B cell (primary cell): Measurements from ENCODE around the gene FAAH. TPM values are rescaled to one million over a fixed set of nuclear protein-coding genes. Genes with fewer than 3 reads are reported as not detected.

Source experiments
- ATAC-seq: fragments of 200-7000 bp; cut with Tn5 transposase; one replicate; pipeline ENCODE4 v1.10.0; 2021; ENCODE audit warnings: low read depth, mild to moderate bottlenecking, moderate number of reproducible peaks, moderate library complexity
- CTCF ChIA-PET: fragments of 350-600 bp; sonication (Branson Sonifier 250); formaldehyde crosslinking; loops from one replicate; lab custom pipeline; 2021; ENCODE audit warnings: antibody characterized with exemption, inconsistent platforms; lab: Charles Lee
- POLR2A ChIA-PET: fragments of 350-600 bp; sonication (Branson Sonifier 250); formaldehyde crosslinking; loops from one replicate; lab custom pipeline; 2021; ENCODE audit warnings: antibody characterized with exemption; lab: Charles Lee
- DNase-seq: peaks from one replicate; pipeline ENCODE4 v3.0.0; 2013
- H2AFZ ChIP-seq: 2 replicates; pipeline ENCODE4 v1.6.1; 2012; ENCODE audit warnings: mild to moderate bottlenecking, low read depth, low read length; ENCODE audit not compliant: insufficient read depth, poor library complexity, severe bottlenecking
- H3K27ac ChIP-seq, 2 donors: 1 replicate in 1 of 2; 2 replicates in 1 of 2; pipeline ENCODE4 v1.5.1; 2012 to 2013; ENCODE audit warnings: low read length in 2 of 2, mild to moderate bottlenecking in 2 of 2, moderate library complexity in 1 of 2
- H3K27me3 ChIP-seq, 4 experiments: fragments of 200-600 bp in 1 of 4; sonication (generic) in 1 of 4; replicated peaks in 1 of 4; 1 replicate in 2 of 4; 2 replicates in 2 of 4; pipeline versions ENCODE4 v1.6.1 to v1.7.0; 2013 to 2016; ENCODE audit warnings: low read length in 3 of 4, mild to moderate bottlenecking in 2 of 4, mixed read lengths in 1 of 4, moderate library complexity in 1 of 4; ENCODE audit not compliant: insufficient read depth in 4 of 4, control insufficient read depth in 3 of 4; ENCODE audit errors: control extremely low read depth in 1 of 4
- H3K36me3 ChIP-seq, 2 experiments: replicated peaks in 1 of 2; 1 replicate in 1 of 2; 2 replicates in 1 of 2; pipeline versions ENCODE4 v1.6.1 to v1.7.1; 2013; ENCODE audit warnings: low read length in 1 of 2; ENCODE audit not compliant: insufficient read depth in 2 of 2, control insufficient read depth in 1 of 2; ENCODE audit errors: control extremely low read depth in 1 of 2, extremely low read depth in 1 of 2
- H3K4me1 ChIP-seq, 2 donors: fragments of 200-600 bp in 1 of 2; sonication (generic) in 1 of 2; 1 replicate in 1 of 2; 2 replicates in 1 of 2; pipeline versions ENCODE4 v1.5.1 to v1.6.1; 2013 to 2017; ENCODE audit warnings: low read length in 2 of 2; ENCODE audit not compliant: control insufficient read depth in 2 of 2, insufficient read depth in 2 of 2
- H3K4me2 ChIP-seq: replicated peaks from 2 replicates; pipeline ENCODE3; 2012; ENCODE audit warnings: mild to moderate bottlenecking, low read depth, low read length; ENCODE audit not compliant: poor library complexity, severe bottlenecking
- H3K4me3 ChIP-seq, 5 experiments: fragments of 200-600 bp in 1 of 5; sonication (generic) in 1 of 5; 1 replicate in 3 of 5; 2 replicates in 2 of 5; pipeline versions ENCODE4 v1.5.1 to v1.7.0; 2011 to 2016; ENCODE audit warnings: low read length in 4 of 5, mild to moderate bottlenecking in 4 of 5, low read depth in 2 of 5, control low read depth in 1 of 5, moderate library complexity in 1 of 5; ENCODE audit not compliant: insufficient read depth in 1 of 5; ENCODE audit errors: control extremely low read depth in 1 of 5, extremely low read depth in 1 of 5
- H3K79me2 ChIP-seq: fragments of 200-600 bp; sonication (generic); one replicate; pipeline ENCODE4 v1.6.0; 2016; ENCODE audit warnings: low read length; ENCODE audit not compliant: control insufficient read depth, insufficient read depth
- H3K9ac ChIP-seq: fragments of 200-600 bp; sonication (generic); 2 replicates; pipeline ENCODE4 v1.6.1; 2017; ENCODE audit warnings: mild to moderate bottlenecking, low read length, moderate library complexity
- H3K9me3 ChIP-seq, 3 donors: one replicate each; pipeline versions ENCODE4 v1.6.1 to v1.7.1; 2013; ENCODE audit warnings: low read length in 2 of 3; ENCODE audit not compliant: control insufficient read depth in 2 of 3, insufficient read depth in 1 of 3; ENCODE audit errors: control extremely low read depth in 1 of 3
- H4K20me1 ChIP-seq: 2 replicates; pipeline ENCODE4 v1.6.0; 2012; ENCODE audit warnings: mild to moderate bottlenecking, low read length; ENCODE audit not compliant: insufficient read depth, control insufficient read depth, poor library complexity, severe bottlenecking
- H3K27ac Mint-ChIP-seq: one replicate; pipeline ENCODE4 v1.8.0; 2021; ENCODE audit warnings: mixed read lengths
- H3K27me3 Mint-ChIP-seq: one replicate; pipeline ENCODE4 v1.8.0; 2021; ENCODE audit warnings: mixed read lengths
- H3K4me1 Mint-ChIP-seq: one replicate; pipeline ENCODE4 v1.8.0; 2021; ENCODE audit warnings: mixed read lengths
- H3K4me3 Mint-ChIP-seq: one replicate; pipeline ENCODE4 v1.8.0; 2021; ENCODE audit warnings: mixed read lengths
- H3K9me3 Mint-ChIP-seq: one replicate; pipeline ENCODE4 v1.8.0; 2022; ENCODE audit warnings: mixed read lengths; ENCODE audit not compliant: insufficient read depth
- EZH2 ChIP-seq: IDR thresholded peaks from 2 replicates; pipeline ENCODE4 v1.6.1; 2012; ENCODE audit warnings: borderline replicate concordance, low read depth, mild to moderate bottlenecking, moderate library complexity, low read length; ENCODE audit not compliant: insufficient read depth, poor library complexity, severe bottlenecking
- WGBS: methylation state at CpG from one replicate; pipeline ENCODE4 v1.1.5; 2013; ENCODE audit warnings: missing lambda C conversion rate; ENCODE audit not compliant: insufficient coverage; 5-methylcytosine and 5-hydroxymethylcytosine counted together
- intact Hi-C: fragments of 100-400 bp; cut with micrococcal nuclease; formaldehyde crosslinking; loops from one replicate; pipeline ENCODE4 v1.10.0; 2022
- polyA plus RNA-seq: library from polyadenylated mRNA; depleted of rRNA; stranded (reverse); fragments of >200 nt; gene quantifications from 2 replicates; pipeline ENCODE4 v1.2.3, GENCODE V29; 2012
- total RNA-seq, 2 donors: library from RNA; stranded (reverse); fragments of 120-200 nt in 1 of 2; gene quantifications; 1 replicate in 1 of 2; 2 replicates in 1 of 2; pipeline versions ENCODE4 v1.2.3 to v1.2.4, GENCODE V29; 2013 to 2022
- TF ChIP-seq, protein P1 (sequence below): fragments of 200-600 bp; IDR thresholded peaks from one replicate; pipeline ENCODE4 v1.8.0; 2022; ENCODE audit warnings: antibody characterized with exemption, mild to moderate bottlenecking

The FAAH gene
- total and polyA plus RNA-seq, 2 donors (not counting 1 experiment from before 2014, with no cell fraction given), result 5.6 to 9.6 TPM

DNA sequence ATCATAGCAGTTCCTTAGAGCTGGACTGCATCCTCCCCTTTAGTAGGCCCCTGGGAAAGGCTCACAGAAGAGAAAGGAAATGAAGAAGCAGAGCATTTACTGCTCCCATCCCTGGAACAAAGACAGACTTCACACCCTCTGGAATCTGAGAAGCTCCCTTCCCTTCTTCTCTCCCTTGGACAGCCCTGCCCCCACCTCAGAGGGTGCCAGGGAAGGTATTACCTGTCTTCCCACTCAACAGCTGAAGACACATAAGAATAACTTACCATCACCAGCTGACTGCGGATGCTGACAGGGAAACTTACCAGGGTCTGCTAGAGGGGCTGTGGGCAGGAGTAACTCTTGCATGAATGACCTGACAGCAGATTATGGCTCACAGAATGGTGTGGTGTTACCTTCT is 14.1 kb upstream of the FAAH start:
- no peaks in the 10 kb centered on the region for H3K79me2 ChIP-seq
- H3K27ac Mint-ChIP-seq, result no peak overlapping the region
- peaks cover 0 to 4% of the 10 kb centered on the region in 2 experiments for H3K36me3 ChIP-seq
- no peak for ATAC-seq
- H3K27me3 ChIP-seq, result no peaks in the 10 kb centered on the region
- CTCF ChIA-PET, result no interaction called here
- POLR2A ChIA-PET, result no interaction called here
- H3K4me1 ChIP-seq, result no peaks in the 10 kb centered on the region
- no peaks in the 10 kb centered on the region for H4K20me1 ChIP-seq
- no peak overlapping the region for H3K4me3 Mint-ChIP-seq
- H3K9me3 ChIP-seq, result peaks cover 0 to 13% (median 5%) of the 10 kb centered on the region in 3 donors
- H3K4me1 Mint-ChIP-seq, result no peaks in the 10 kb centered on the region
- H3K27me3 Mint-ChIP-seq, result no peaks in the 10 kb centered on the region
- intact Hi-C loops, result no loop called here
- no peak overlapping the region for H3K4me3 ChIP-seq
- H3K9me3 Mint-ChIP-seq, result peaks cover 4% of the 10 kb centered on the region
- no peak overlapping the region for H3K27ac ChIP-seq
- no peak overlapping the region for H3K4me2 ChIP-seq
- 80% methylated on average over 1 of the region's 1 CpG for WGBS
- no peak overlapping the region for H3K9ac ChIP-seq
- no peak overlapping the region for H2AFZ ChIP-seq
- TF ChIP-seq, protein P1, sequence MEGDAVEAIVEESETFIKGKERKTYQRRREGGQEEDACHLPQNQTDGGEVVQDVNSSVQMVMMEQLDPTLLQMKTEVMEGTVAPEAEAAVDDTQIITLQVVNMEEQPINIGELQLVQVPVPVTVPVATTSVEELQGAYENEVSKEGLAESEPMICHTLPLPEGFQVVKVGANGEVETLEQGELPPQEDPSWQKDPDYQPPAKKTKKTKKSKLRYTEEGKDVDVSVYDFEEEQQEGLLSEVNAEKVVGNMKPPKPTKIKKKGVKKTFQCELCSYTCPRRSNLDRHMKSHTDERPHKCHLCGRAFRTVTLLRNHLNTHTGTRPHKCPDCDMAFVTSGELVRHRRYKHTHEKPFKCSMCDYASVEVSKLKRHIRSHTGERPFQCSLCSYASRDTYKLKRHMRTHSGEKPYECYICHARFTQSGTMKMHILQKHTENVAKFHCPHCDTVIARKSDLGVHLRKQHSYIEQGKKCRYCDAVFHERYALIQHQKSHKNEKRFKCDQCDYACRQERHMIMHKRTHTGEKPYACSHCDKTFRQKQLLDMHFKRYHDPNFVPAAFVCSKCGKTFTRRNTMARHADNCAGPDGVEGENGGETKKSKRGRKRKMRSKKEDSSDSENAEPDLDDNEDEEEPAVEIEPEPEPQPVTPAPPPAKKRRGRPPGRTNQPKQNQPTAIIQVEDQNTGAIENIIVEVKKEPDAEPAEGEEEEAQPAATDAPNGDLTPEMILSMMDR, result no peak
- no peak for DNase-seq

DNA sequence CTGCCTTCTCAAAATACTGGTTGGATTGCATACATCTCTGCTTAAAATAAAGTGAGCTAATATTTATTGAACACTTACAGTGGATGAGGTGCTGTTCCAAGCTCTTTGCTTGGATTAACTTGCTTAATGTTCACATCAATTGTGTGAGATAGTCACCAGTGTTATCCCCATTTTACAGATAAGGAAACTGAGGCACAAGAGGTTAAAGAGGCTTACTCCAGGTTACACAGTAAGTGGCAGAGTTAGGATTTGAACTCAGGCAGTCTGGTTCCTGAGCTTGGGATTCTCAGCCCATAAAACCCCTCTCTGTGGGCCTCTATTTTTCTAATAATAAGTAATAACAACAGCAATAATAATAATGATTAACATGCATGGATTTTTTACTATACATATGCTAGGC is 13.6 kb upstream of the FAAH start:
- no peaks in the 10 kb centered on the region for H3K4me1 Mint-ChIP-seq
- Histone ChIP-seq H3K36me3 (peaks cover 0 to 4% of the 10 kb centered on the region in 2 experiments), H3K4me3 (no peak overlapping the region), H3K4me2 (no peak overlapping the region), H3K4me1 (no peaks in the 10 kb centered on the region), H3K79me2 (no peaks in the 10 kb centered on the region), H3K9me3 (peaks cover 0 to 13% (median 5%) of the 10 kb centered on the region in 3 donors), H2AFZ (no peak overlapping the region), H3K27me3 (no peaks in the 10 kb centered on the region), H4K20me1 (no peaks in the 10 kb centered on the region), H3K9ac (no peak overlapping the region), H3K27ac (no peak overlapping the region)
- intact Hi-C loops, result no loop called here
- no peaks in the 10 kb centered on the region for H3K27me3 Mint-ChIP-seq
- H3K9me3 Mint-ChIP-seq, result peaks cover 4% of the 10 kb centered on the region
- ATAC-seq (no peak), DNase-seq (no peak)
- no peak overlapping the region for H3K27ac Mint-ChIP-seq
- POLR2A ChIA-PET, result no interaction called here
- no peak for TF ChIP-seq EZH2
- TF ChIP-seq, protein P1, result no peak
- H3K4me3 Mint-ChIP-seq, result no peak overlapping the region
- CTCF ChIA-PET, result no interaction called here
